K562 (cell line): ENCODE data around the gene RBKS. TPM values are rescaled to one million over a fixed set of nuclear protein-coding genes. Genes with fewer than 3 reads are reported as not detected.

Source experiments
- BRD4 ChIP-seq: fragments of 200-600 bp; sonication (generic); IDR thresholded peaks from 2 replicates; pipeline ENCODE4 v1.6.1; 2017; ENCODE audit warnings: inconsistent platforms
- CHD7 ChIP-seq: fragments of 200-600 bp; sonication (generic); IDR thresholded peaks from one replicate; pipeline ENCODE4 v1.6.1; 2012; ENCODE audit warnings: mild to moderate bottlenecking, low read depth, low read length, inconsistent platforms
- CREBBP ChIP-seq: IDR thresholded peaks from one replicate; pipeline ENCODE4 v1.6.1; 2012; ENCODE audit warnings: low read depth, mild to moderate bottlenecking, control low read depth, inconsistent platforms, low read length
- CSDE1 ChIP-seq, 2 experiments: fragments of 450-650 bp; IDR thresholded peaks; 2 replicates each; pipeline ENCODE4 v1.6.1; 2016; ENCODE audit warnings: mild to moderate bottlenecking in 1 of 2
- DLX4 ChIP-seq: fragments of 250-450 bp; sonication (Bioruptor Pico); IDR thresholded peaks from 2 replicates; pipeline ENCODE4 v1.6.1; 2021; ENCODE audit warnings: mild to moderate bottlenecking
- ERF ChIP-seq: fragments of 450-650 bp; formaldehyde crosslinking; IDR thresholded peaks from 2 replicates; pipeline ENCODE4 v1.4.0; 2020; ENCODE audit warnings: mild to moderate bottlenecking, mixed read lengths
- FOXK2 ChIP-seq, 2 experiments: fragments of 450-650 bp; IDR thresholded peaks in 1 of 2; conservative IDR thresholded peaks in 1 of 2; 2 replicates each; pipeline ENCODE4 v1.6.1; 2016; ENCODE audit warnings: low read depth in 2 of 2, mild to moderate bottlenecking in 1 of 2
- KDM1A ChIP-seq, 2 experiments: fragments of 450-650 bp; IDR thresholded peaks; 2 replicates each; pipeline ENCODE4 v1.6.1; 2016; ENCODE audit warnings: mild to moderate bottlenecking in 2 of 2
- KHSRP ChIP-seq: fragments of 450-650 bp; IDR thresholded peaks from 2 replicates; pipeline ENCODE4 v1.6.1; 2017
- NUFIP1 ChIP-seq: fragments of 450-650 bp; IDR thresholded peaks from 2 replicates; pipeline ENCODE4 v1.6.1; 2018; ENCODE audit not compliant: partially characterized antibody
- PML ChIP-seq: IDR thresholded peaks from 2 replicates; pipeline ENCODE4 v1.6.1; 2012; ENCODE audit warnings: low read length, inconsistent platforms
- RUNX1 ChIP-seq: sonication (generic); IDR thresholded peaks from 2 replicates; pipeline ENCODE4 v1.6.1; 2016; ENCODE audit warnings: antibody characterized with exemption, low read depth
- SRSF7 ChIP-seq: fragments of 200-400 bp; formaldehyde crosslinking; optimal IDR thresholded peaks from 2 replicates; pipeline ENCODE3; 2017; ENCODE audit warnings: mild to moderate bottlenecking, low read depth, low read length
- TEAD1 ChIP-seq, 2 experiments: fragments of 450-650 bp in 1 of 2; sonication (generic) in 1 of 2; formaldehyde crosslinking; IDR thresholded peaks; 2 replicates each; pipeline versions ENCODE4 v1.4.0 to v1.8.0; 2020 to 2022; ENCODE audit warnings: mild to moderate bottlenecking in 2 of 2, missing genetic modification reagents in 1 of 2
- TGIF2 ChIP-seq: sonication (generic); formaldehyde crosslinking; IDR thresholded peaks from 2 replicates; pipeline ENCODE4 v1.8.1; 2022; ENCODE audit warnings: mild to moderate bottlenecking, missing genetic modification reagents, moderate library complexity
- ZBTB17 ChIP-seq: fragments of 450-650 bp; formaldehyde crosslinking; IDR thresholded peaks from 2 replicates; pipeline ENCODE4 v1.4.0; 2020; ENCODE audit warnings: mild to moderate bottlenecking
- ZNF717 ChIP-seq: fragments of 250-450 bp; sonication (Bioruptor Pico); IDR thresholded peaks from 2 replicates; pipeline ENCODE4 v1.5.0; 2021
- ZNF764 ChIP-seq: fragments of 250-450 bp; sonication (Bioruptor Pico); IDR thresholded peaks from 2 replicates; pipeline ENCODE4 v1.4.0; 2020; ENCODE audit warnings: low read depth, mild to moderate bottlenecking, moderate library complexity
- ZZZ3 ChIP-seq: fragments of 450-650 bp; IDR thresholded peaks from 2 replicates; pipeline ENCODE4 v1.6.1; 2016; ENCODE audit warnings: antibody characterized with exemption, mild to moderate bottlenecking, moderate library complexity
- polyA plus RNA-seq, 8 experiments: library from polyadenylated mRNA; depleted of rRNA in 4 of 8; stranded (reverse) in 5 of 8; unstranded in 3 of 8; fragments of >200 nt; fragmentation: Nextera tagmentation in 2 of 8; fragmentation: Illumina TruSeq in 1 of 8; extraction: Ambion mirVana in 2 of 8; extraction: Trizol in 1 of 8; gene quantifications; 2 replicates each; pipeline versions ENCODE4 v1.2.1 to v1.2.3, GENCODE V29; 2011 to 2014; ENCODE audit warnings: inconsistent platforms in 1 of 8, missing spikeins in 1 of 8
- total RNA-seq, 7 experiments: library from RNA; depleted of rRNA in 6 of 7; stranded (reverse); fragments of >200 nt in 6 of 7; fragmentation: Illumina TruSeq in 2 of 7; extraction: Trizol in 2 of 7; gene quantifications; 2 replicates each; pipeline versions ENCODE4 v1.2.1 to v1.2.3, GENCODE V29; 2011 to 2021; ENCODE audit warnings: low replicate concordance in 1 of 7

Gene RBKS
- total and polyA plus RNA-seq, 9 of the 15 experiments (the other 6 are each of a cell fraction or from before 2014, with no cell fraction given), result 0.06 to 0.39 (median 0.19) TPM

GRCh38 chr2:27890146-27890923 lies at the start of gene RBKS, which contains the start of gene BABAM2 (continued):
- TF ChIP-seq RUNX1 (no peak), CREBBP (no peak), ERF (0 out of 2 replicates have a peak, but pooled peaks have one; percentile 75), KHSRP (no peak), FOXK2 (conservative IDR thresholded peaks at IDR 0.05 in 1 of 2, IDR thresholded peaks at IDR 0.05 in 1 of 2; ENCODE audit: low read depth in 2 of 2) (no peak), CSDE1 (IDR thresholded peaks at IDR 0.05) (no peak), NUFIP1 (no peak), PML (peak; percentile 39; the same call in 1 of the 2 replicates), ZNF717 (CRISPR knock-in tag) (no peak), ZBTB17 (peak; percentile 35; the same call in 1 of the 2 replicates), SRSF7 (no peak), DLX4 (CRISPR knock-in tag) (no peak), ZZZ3 (no peak), TEAD1 (CRISPR knock-in tag; IDR thresholded peaks at IDR 0.05) (no peak; a peak in 2 of 4 replicates), TGIF2 (CRISPR knock-in tag) (no peak; the same call in 1 of the 2 replicates), BRD4 (no peak), CHD7 (no peak), ZNF764 (CRISPR knock-in tag) (no peak), KDM1A (IDR thresholded peaks at IDR 0.05) (no peak)
